ENCODE measurements around the gene MLLT3.

GRCh38 chr9:20630241-20630943 is 8.1 kb upstream of the MLLT3 start:
- TF ChIP-seq CTCF (IDR thresholded peaks at IDR 0.05) (no peak), POLR2A (IDR thresholded peaks at IDR 0.05) (no peak)

All from Peyer's patch (tissue), 4 donors.